Heart right ventricle (tissue), 16 donors: ENCODE results near the gene ABHD17A. TPM values are rescaled to one million over a fixed set of nuclear protein-coding genes. Genes with fewer than 3 reads are reported as not detected.
A peak's percentile ranks its signal among the peaks of the same experiment; 100 is the strongest.

Experiments
- ATAC-seq, 8 donors: fragments of 200-7000 bp; cut with Tn5 transposase; one replicate each; pipeline ENCODE4 v1.9.1; 2020; ENCODE audit warnings: mild to moderate bottlenecking in 8 of 8, moderate library complexity in 8 of 8, moderate number of reproducible peaks in 1 of 8
- DNase-seq, 2 donors: peaks; one replicate each; pipeline ENCODE4 v3.0.0-alpha.2; 2020
- H3K27ac ChIP-seq, 10 donors: fragments of 200-600 bp; sonication (generic) in 2 of 10; one replicate each; pipeline versions ENCODE4 v1.5.0 to v1.8.0; 2020 to 2022; ENCODE audit warnings: mild to moderate bottlenecking in 3 of 10
- H3K27me3 ChIP-seq, 7 donors: fragments of 200-600 bp; one replicate each; pipeline ENCODE4 v1.8.0; 2021 to 2022; ENCODE audit warnings: mild to moderate bottlenecking in 2 of 7
- H3K36me3 ChIP-seq, 9 donors: fragments of 200-600 bp; sonication (generic) in 1 of 9; one replicate each; pipeline versions ENCODE4 v1.5.0 to v1.8.0; 2020 to 2022; ENCODE audit warnings: mild to moderate bottlenecking in 2 of 9
- H3K4me1 ChIP-seq, 9 donors: fragments of 200-600 bp; sonication (generic) in 1 of 9; one replicate each; pipeline versions ENCODE4 v1.5.0 to v1.8.0; 2020 to 2022; ENCODE audit warnings: mild to moderate bottlenecking in 4 of 9
- H3K4me3 ChIP-seq, 10 donors: fragments of 200-600 bp; sonication (generic) in 2 of 10; one replicate each; pipeline versions ENCODE4 v1.5.0 to v1.8.0; 2020 to 2022; ENCODE audit warnings: mild to moderate bottlenecking in 7 of 10, moderate library complexity in 2 of 10
- H3K9me3 ChIP-seq, 11 donors: fragments of 200-600 bp in 10 of 11; sonication (generic) in 2 of 11; one replicate each; pipeline versions ENCODE4 v1.5.0 to v1.8.0; 2013 to 2022; ENCODE audit warnings: mild to moderate bottlenecking in 2 of 11, control low read depth in 1 of 11, moderate library complexity in 1 of 11
- CTCF ChIP-seq, 9 donors: fragments of 200-600 bp; sonication (generic) in 2 of 9; IDR thresholded peaks; one replicate each; pipeline versions ENCODE4 v1.5.0 to v1.8.0; 2021 to 2022; ENCODE audit warnings: antibody characterized with exemption in 9 of 9, mild to moderate bottlenecking in 5 of 9, moderate library complexity in 1 of 9
- WGBS, 2 donors: extraction: QIAGEN DNeasy Blood & Tissue Kit; methylation state at CpG; one replicate each; pipeline ENCODE4 v1.1.7; 2013; ENCODE audit warnings: inconsistent platforms in 1 of 2; 5-methylcytosine and 5-hydroxymethylcytosine counted together
- intact Hi-C, 10 donors: fragments of 100-400 bp; cut with DNase I; formaldehyde crosslinking; loops; one replicate each; pipeline versions ENCODE4 v1.11.1 to v1.14.2; 2022
- polyA plus RNA-seq, 2 donors: library from polyadenylated mRNA; stranded (reverse); fragments of 200-250 nt; gene quantifications; one replicate each; pipeline ENCODE4 v1.2.3, GENCODE V29; 2013
- total RNA-seq, 10 donors: library from RNA; stranded (reverse); fragmentation: NEBNext Ultra II Directional in 3 of 10; extraction: Animal tissue kit (Norgen Biotek cat#: 25700) in 3 of 10; gene quantifications; one replicate each; pipeline versions ENCODE4 v1.2.1 to v1.2.4, GENCODE V29; 2021 to 2023
- donor health status: Arrhythmogenic right ventricular cardiomyopathy.
- donor health status: ischemic (EF 13 %, LVEDD 7.1; RV severe dilation, severe dysfunction).
- donor health status: healthy with polysubstance abuse.
- donor health status: DM: no; HTN: yes; CAD: no.
- donor health status: DM: no; HTN: no; CAD: no.
- donor health status: ischemic (EF 25% LVEDD 6.9; RV normal size, moderate dysfunction).
- donor health status: ischemic (EF 25% LVEDD 5.7; RV mildly dilated, moderate dysfunction).
- donor health status: healthy.
- donor health status: DM: yes; HTN: yes; CAD: no.
- donor health status: Ischemic cardiomyopathy.
- donor health status: ischemic (EF 35%, LVEDD 5.7; RV mildly dilated, moderate dysfunction).
- donor health status: nonischemic (EF 11% LVEDD 7.7; RV severe dilation, severe dysfunction).
- donor health status: DM: yes; HTN: yes; CAD: no.
- donor health status: PGD.
- donor health status: ischemic (EF 29% LVEDD 5.4; RV normal size, mild dysfunction).
- donor health status: nonischemic (EF 23%, LVEDD 6.1; RV moderate dilation, normal function).

ABHD17A gene
- total and polyA plus RNA-seq, 12 donors: 45.1 to 185 (median 57.7) TPM

GRCh38 chr19:1849132-1849474, 36.2 kb downstream of the ABHD17A start:
- H3K36me3 ChIP-seq: peaks cover 0 to 18% (median 0%) of the 10 kb centered on the region in 9 donors
- H3K9me3 ChIP-seq: no peaks in the 10 kb centered on the region
- peak overlapping the region in 3 of 10 donors; percentile 98 to 100 (median 99) for H3K27ac ChIP-seq
- 62 to 67% methylated on average over 5 of the region's 5 CpGs for WGBS, 2 donors
- peak overlapping the region in 1 of 10 donors; percentile 98 for H3K4me3 ChIP-seq
- H3K4me1 ChIP-seq: peaks cover 18 to 68% (median 48%) of the 10 kb centered on the region in 9 donors
- DNase-seq (no peak), ATAC-seq (no peak)
- H3K27me3 ChIP-seq: no peaks in the 10 kb centered on the region
- intact Hi-C loops: loop anchor here in 1 of 10 donors (2.0 kb wide), 1 partner anchor 26 kb away; no protein-coding TSS in a partner anchor
- TF ChIP-seq CTCF (IDR thresholded peaks at IDR 0.05): no peak

GRCh38 chr19:1848399-1849131, 36.7 kb downstream of the ABHD17A start, which contains the start of gene REXO1:
Gene REXO1 (minus strand): TSS chr19:1848483. CDS start chr19:1848358, 125 bp downstream.
- H3K36me3 ChIP-seq: peaks cover 0 to 18% (median 0%) of the 10 kb centered on the region in 9 donors
- peak within 1 kb of the TSS; percentile 93 to 100 (median 98) for H3K4me3 ChIP-seq
- H3K27me3 ChIP-seq: no peaks in the 10 kb centered on the region
- H3K9me3 ChIP-seq: no peaks in the 10 kb centered on the region
- ATAC-seq (peak; percentile 80 to 90 (median 86)), DNase-seq (peak; percentile 96)
- intact Hi-C loops: loop anchor here in 1 of 10 donors (2.0 kb wide), 1 partner anchor 26 kb away; no protein-coding TSS in a partner anchor
- WGBS, 2 donors: 2% methylated on average over 54 to 60 of the region's 60 CpGs
- H3K27ac ChIP-seq: peak within 1 kb of the TSS; percentile 98 to 100 (median 99)
- H3K4me1 ChIP-seq: peaks cover 16 to 68% (median 48%) of the 10 kb centered on the region in 9 donors
- peak; percentile 82 to 98 (median 94) for TF ChIP-seq CTCF (IDR thresholded peaks at IDR 0.05)

GRCh38 chr19:1847684-1848398, 37.5 kb downstream of the ABHD17A start:
- Histone ChIP-seq H3K27ac (peak overlapping the region; percentile 98 to 100 (median 99)), H3K9me3 (no peaks in the 10 kb centered on the region), H3K4me3 (peak overlapping the region; percentile 93 to 100 (median 98)), H3K27me3 (no peaks in the 10 kb centered on the region), H3K36me3 (peaks cover 0 to 18% (median 0%) of the 10 kb centered on the region in 9 donors), H3K4me1 (peaks cover 15 to 68% (median 50%) of the 10 kb centered on the region in 9 donors)
- 0 to 1% methylated on average over 60 to 72 of the region's 72 CpGs for WGBS, 2 donors
- intact Hi-C loops: loop anchor here in 1 of 10 donors (2.0 kb wide), 1 partner anchor 27 kb away; no protein-coding TSS in a partner anchor
- DNase-seq: no peak
- ATAC-seq: peak in 4 of 8 donors; percentile 11 to 21 (median 15)
- no peak for TF ChIP-seq CTCF (IDR thresholded peaks at IDR 0.05)

- peak overlapping the region in 8 of 10 donors; percentile 98 to 100 (median 99) for H3K27ac ChIP-seq
- ATAC-seq (no peak), DNase-seq (no peak)
- peaks cover 0 to 18% (median 0%) of the 10 kb centered on the region in 9 donors for H3K36me3 ChIP-seq
- 6 to 8% methylated on average over 12 of the region's 12 CpGs for WGBS, 2 donors
- peak overlapping the region; percentile 93 to 100 (median 98) for H3K4me3 ChIP-seq
- peaks cover 17 to 67% (median 54%) of the 10 kb centered on the region in 9 donors for H3K4me1 ChIP-seq
- intact Hi-C loops: no loop called here
- H3K27me3 ChIP-seq: no peaks in the 10 kb centered on the region
- no peaks in the 10 kb centered on the region for H3K9me3 ChIP-seq
- no peak for TF ChIP-seq CTCF (IDR thresholded peaks at IDR 0.05)
Observed at GRCh38 chr19:1847348-1847683, 38.0 kb downstream of the ABHD17A start.
